DOHH2 (cell line): ENCODE data around the gene NEU1.

Source experiments
- CTCF ChIP-seq: fragments of 200-600 bp; sonication (generic); IDR thresholded peaks from one replicate; pipeline ENCODE4 v1.5.1; 2014; ENCODE audit warnings: antibody characterized with exemption, mild to moderate bottlenecking, low read depth, low read length; ENCODE audit not compliant: poor library complexity, severe bottlenecking
- EZH2phosphoT487 ChIP-seq: fragments of 200-600 bp; sonication (generic); IDR thresholded peaks from 2 replicates; pipeline ENCODE4 v1.6.1; 2017; ENCODE audit warnings: borderline replicate concordance, mild to moderate bottlenecking, antibody characterized with exemption, low read length, moderate library complexity, mixed read lengths

- no peak for TF ChIP-seq EZH2phosphoT487
- no peak for TF ChIP-seq CTCF
These were observed 18.0 kb upstream of the NEU1 start for GRCh38 chr6:31880616-31881015.
